ENCODE data around the gene HOXD8. TPM values are rescaled to one million over a fixed set of nuclear protein-coding genes. Genes with fewer than 3 reads are reported as not detected.

HOXD8 gene
- total RNA-seq, 1 donor from 2014 or later, result not detected

GRCh38 chr2:176140513-176141317 lies 11.2 kb downstream of the HOXD8 start:
- peak; percentile 72 for TF ChIP-seq CTCF (IDR thresholded peaks at IDR 0.05)
- H3K9me3 Mint-ChIP-seq (ENCODE audit: unreplicated experiment), result peaks cover 4% of the 10 kb centered on the region
- peaks cover 5% of the 10 kb centered on the region for H3K36me3 Mint-ChIP-seq (ENCODE audit: unreplicated experiment)
- no peak overlapping the region for H3K27ac Mint-ChIP-seq (ENCODE audit: unreplicated experiment)
- H3K4me1 Mint-ChIP-seq (ENCODE audit: unreplicated experiment), result peaks cover 7% of the 10 kb centered on the region
- H3K4me3 Mint-ChIP-seq (ENCODE audit: unreplicated experiment), result peak overlapping the region; percentile 14
- DNase-seq (ENCODE audit: extremely low spot score, unreplicated experiment), result no peak
- H3K27me3 Mint-ChIP-seq (ENCODE audit: unreplicated experiment), result peaks cover 83% of the 10 kb centered on the region

GRCh38 chr2:176142281-176142680 lies 12.8 kb downstream of the HOXD8 start:
- Mint-ChIP-seq H3K36me3 (ENCODE audit: unreplicated experiment) (peaks cover 5% of the 10 kb centered on the region), H3K4me1 (ENCODE audit: unreplicated experiment) (peaks cover 2% of the 10 kb centered on the region), H3K27me3 (ENCODE audit: unreplicated experiment) (peaks cover 85% of the 10 kb centered on the region), H3K9me3 (ENCODE audit: unreplicated experiment) (peaks cover 4% of the 10 kb centered on the region), H3K27ac (ENCODE audit: unreplicated experiment) (no peak overlapping the region), H3K4me3 (ENCODE audit: unreplicated experiment) (no peak overlapping the region)
- no peak for DNase-seq (ENCODE audit: extremely low spot score, unreplicated experiment)
- TF ChIP-seq CTCF (IDR thresholded peaks at IDR 0.05), result no peak

GRCh38 chr2:176145085-176145969 lies 15.8 kb downstream of the HOXD8 start:
- H3K27me3 Mint-ChIP-seq (ENCODE audit: unreplicated experiment), result peaks cover 87% of the 10 kb centered on the region
- H3K4me1 Mint-ChIP-seq (ENCODE audit: unreplicated experiment), result peaks cover 2% of the 10 kb centered on the region
- no peaks in the 10 kb centered on the region for H3K36me3 Mint-ChIP-seq (ENCODE audit: unreplicated experiment)
- no peak overlapping the region for H3K27ac Mint-ChIP-seq (ENCODE audit: unreplicated experiment)
- DNase-seq (ENCODE audit: extremely low spot score, unreplicated experiment), result no peak
- H3K4me3 Mint-ChIP-seq (ENCODE audit: unreplicated experiment), result no peak overlapping the region
- H3K9me3 Mint-ChIP-seq (ENCODE audit: unreplicated experiment), result no peaks in the 10 kb centered on the region
- no peak for TF ChIP-seq CTCF (IDR thresholded peaks at IDR 0.05)

GRCh38 chr2:176146101-176146500 lies 16.6 kb downstream of the HOXD8 start:
- no peaks in the 10 kb centered on the region for H3K36me3 Mint-ChIP-seq (ENCODE audit: unreplicated experiment)
- H3K4me1 Mint-ChIP-seq (ENCODE audit: unreplicated experiment), result peaks cover 2% of the 10 kb centered on the region
- no peaks in the 10 kb centered on the region for H3K9me3 Mint-ChIP-seq (ENCODE audit: unreplicated experiment)
- TF ChIP-seq CTCF (IDR thresholded peaks at IDR 0.05), result no peak
- H3K27ac Mint-ChIP-seq (ENCODE audit: unreplicated experiment), result no peak overlapping the region
- peaks cover 91% of the 10 kb centered on the region for H3K27me3 Mint-ChIP-seq (ENCODE audit: unreplicated experiment)
- H3K4me3 Mint-ChIP-seq (ENCODE audit: unreplicated experiment), result no peak overlapping the region
- DNase-seq (ENCODE audit: extremely low spot score, unreplicated experiment), result no peak

GRCh38 chr2:176146645-176147044 lies 17.1 kb downstream of the HOXD8 start:
- no peak overlapping the region for H3K27ac Mint-ChIP-seq (ENCODE audit: unreplicated experiment)
- H3K4me3 Mint-ChIP-seq (ENCODE audit: unreplicated experiment), result no peak overlapping the region
- DNase-seq (ENCODE audit: extremely low spot score, unreplicated experiment), result no peak
- no peaks in the 10 kb centered on the region for H3K36me3 Mint-ChIP-seq (ENCODE audit: unreplicated experiment)
- no peak for TF ChIP-seq CTCF (IDR thresholded peaks at IDR 0.05)
- H3K4me1 Mint-ChIP-seq (ENCODE audit: unreplicated experiment), result no peaks in the 10 kb centered on the region
- peaks cover 91% of the 10 kb centered on the region for H3K27me3 Mint-ChIP-seq (ENCODE audit: unreplicated experiment)
- H3K9me3 Mint-ChIP-seq (ENCODE audit: unreplicated experiment), result no peaks in the 10 kb centered on the region

Measured in osteocyte (in vitro differentiated cells).